SK-N-SH (cell line): ENCODE measurements around the gene NPC2. TPM values are rescaled to one million over a fixed set of nuclear protein-coding genes. Genes with fewer than 3 reads are reported as not detected.

ENCODE experiments used
- CTCF ChIA-PET: fragments of 300-600, 350-600 bp; formaldehyde crosslinking; extraction: SDS; loops from one replicate; lab custom pipeline; 2021; lab: Yijun Ruan, JAX
- POLR2A ChIA-PET: fragments of 350-600 bp; sonication (Branson Sonifier 250); formaldehyde crosslinking; extraction: SDS; loops from one replicate; lab custom pipeline; 2020; ENCODE audit warnings: antibody characterized with exemption, inconsistent platforms; lab: Yijun Ruan, JAX
- DNase-seq: peaks from one replicate; pipeline ENCODE4 v3.0.0; 2012
- H2AFZ ChIP-seq: fragments of 200-600 bp; sonication (generic); 2 replicates; pipeline ENCODE4 v1.8.1; 2016; ENCODE audit warnings: antibody characterized with exemption, mild to moderate bottlenecking, low read depth
- H3F3A ChIP-seq: fragments of 200-600 bp; sonication (generic); replicated peaks from 2 replicates; pipeline ENCODE3; 2016; ENCODE audit warnings: antibody characterized with exemption, mild to moderate bottlenecking; ENCODE audit not compliant: insufficient read depth
- H3K27ac ChIP-seq, 2 experiments: fragments of 200-500 bp in 1 of 2; fragments of 200-600 bp in 1 of 2; sonication (Bioruptor generic) in 1 of 2; sonication (generic), shearing (Covaris generic) in 1 of 2; 2 replicates each; pipeline versions ENCODE4 v1.5.1 to v1.6.1; 2014 to 2016; ENCODE audit warnings: low read depth in 2 of 2, inconsistent platforms in 1 of 2, low read length in 1 of 2, mild to moderate bottlenecking in 1 of 2, mixed read lengths in 1 of 2
- H3K27me3 ChIP-seq: fragments of 200-600 bp; sonication (generic), shearing (Covaris generic); 2 replicates; pipeline ENCODE4 v1.6.1; 2016; ENCODE audit warnings: mixed run types; ENCODE audit not compliant: insufficient read depth
- H3K36me3 ChIP-seq, 2 experiments: fragments of 200-500 bp in 1 of 2; fragments of 200-600 bp in 1 of 2; sonication (Bioruptor generic) in 1 of 2; sonication (generic) in 1 of 2; replicated peaks in 1 of 2; 2 replicates each; pipeline versions ENCODE3 to v1.5.1; 2014 to 2016; ENCODE audit warnings: low read length in 1 of 2, mild to moderate bottlenecking in 1 of 2; ENCODE audit not compliant: insufficient read depth in 2 of 2, control insufficient read depth in 1 of 2
- H3K4me1 ChIP-seq, 2 experiments: fragments of 200-500 bp in 1 of 2; fragments of 200-600 bp in 1 of 2; sonication (Bioruptor generic) in 1 of 2; sonication (generic), shearing (Covaris generic) in 1 of 2; 2 replicates each; pipeline versions ENCODE4 v1.5.1 to v1.6.1; 2014 to 2016; ENCODE audit warnings: low read depth in 1 of 2, low read length in 1 of 2, mixed run types in 1 of 2; ENCODE audit not compliant: insufficient read depth in 2 of 2, control insufficient read depth in 1 of 2
- H3K4me2 ChIP-seq: fragments of 200-600 bp; sonication (generic), shearing (Covaris generic); 2 replicates; pipeline ENCODE4 v1.6.1; 2017; ENCODE audit warnings: mixed run types
- H3K4me3 ChIP-seq, 2 experiments: fragments of 200-500 bp in 1 of 2; fragments of 200-600 bp in 1 of 2; sonication (Bioruptor generic) in 1 of 2; sonication (generic), shearing (Covaris generic) in 1 of 2; 2 replicates each; pipeline versions ENCODE4 v1.5.1 to v1.8.1; 2014 to 2016; ENCODE audit warnings: low read depth in 2 of 2, inconsistent platforms in 1 of 2, low read length in 1 of 2, mild to moderate bottlenecking in 1 of 2, mixed read lengths in 1 of 2, moderate library complexity in 1 of 2
- H3K79me2 ChIP-seq: fragments of 200-600 bp; sonication (generic); 2 replicates; pipeline ENCODE4 v1.8.1; 2017; ENCODE audit warnings: mild to moderate bottlenecking; ENCODE audit not compliant: insufficient read depth
- H3K9ac ChIP-seq: fragments of 200-600 bp; sonication (generic); 2 replicates; pipeline ENCODE4 v1.6.1; 2017; ENCODE audit warnings: mixed run types
- H3K9me2 ChIP-seq: fragments of 200-600 bp; sonication (generic); 2 replicates; pipeline ENCODE4 v1.6.1; 2017; ENCODE audit warnings: mixed run types
- H3K9me3 ChIP-seq: fragments of 200-600 bp; sonication (generic); 2 replicates; pipeline ENCODE4 v1.6.1; 2017; ENCODE audit warnings: mixed run types, mild to moderate bottlenecking, moderate library complexity
- H4K20me1 ChIP-seq: fragments of 200-600 bp; sonication (generic); 2 replicates; pipeline ENCODE4 v1.6.1; 2017; ENCODE audit warnings: mild to moderate bottlenecking, mixed run types; ENCODE audit not compliant: insufficient read depth
- ELF1 ChIP-seq: IDR thresholded peaks from 2 replicates; pipeline ENCODE4 v1.4.0; 2012
- EP300 ChIP-seq, 2 experiments: IDR thresholded peaks; 2 replicates each; pipeline versions ENCODE4 v1.4.0 to v1.6.1; 2012; ENCODE audit warnings: borderline replicate concordance in 1 of 2, low read depth in 1 of 2, low read length in 1 of 2
- EZH2phosphoT487 ChIP-seq: fragments of 200-600 bp; sonication (generic); IDR thresholded peaks from 2 replicates; pipeline ENCODE4 v1.6.1; 2017; ENCODE audit warnings: low read depth, mixed run types, mild to moderate bottlenecking, antibody characterized with exemption, moderate library complexity, borderline replicate concordance
- FOXJ3 ChIP-seq: sonication (generic); formaldehyde crosslinking; IDR thresholded peaks from 2 replicates; pipeline ENCODE4 v1.5.1; 2020; ENCODE audit warnings: mild to moderate bottlenecking, missing genetic modification reagents
- MAX ChIP-seq: IDR thresholded peaks from 2 replicates; pipeline ENCODE4 v1.4.0; 2012; ENCODE audit warnings: low read depth
- MXI1 ChIP-seq: IDR thresholded peaks from 2 replicates; pipeline ENCODE4 v1.6.1; 2012; ENCODE audit warnings: mild to moderate bottlenecking, low read depth, low read length, improper control_type of control experiment
- PBX3 ChIP-seq: IDR thresholded peaks from 2 replicates; pipeline ENCODE4; 2012
- RCOR1 ChIP-seq: fragments of 150-350 bp; IDR thresholded peaks from 2 replicates; pipeline ENCODE4 v1.6.1; 2017; ENCODE audit warnings: antibody characterized with exemption, low read length
- REST ChIP-seq: IDR thresholded peaks from 2 replicates; pipeline ENCODE4 v1.6.1; 2012; ENCODE audit warnings: mild to moderate bottlenecking, low read depth, low read length, moderate library complexity
- RFX5 ChIP-seq: IDR thresholded peaks from 2 replicates; pipeline ENCODE4 v1.6.1; 2012; ENCODE audit warnings: mild to moderate bottlenecking, improper control_type of control experiment, low read length
- SIN3A ChIP-seq: IDR thresholded peaks from 2 replicates; pipeline ENCODE4 v1.6.1; 2012; ENCODE audit warnings: low read depth, mild to moderate bottlenecking, low read length, moderate library complexity, borderline replicate concordance
- SMC3 ChIP-seq: IDR thresholded peaks from 2 replicates; pipeline ENCODE4 v1.6.1; 2012; ENCODE audit warnings: low read depth, low read length, improper control_type of control experiment
- TAF1 ChIP-seq: IDR thresholded peaks from 2 replicates; pipeline ENCODE4 v1.6.1; 2012; ENCODE audit warnings: low read depth, mild to moderate bottlenecking, low read length, moderate library complexity, borderline replicate concordance
- ZBTB33 ChIP-seq: IDR thresholded peaks from 2 replicates; pipeline ENCODE4 v1.4.0; 2012; ENCODE audit warnings: low read depth, borderline replicate concordance
- WGBS: methylation state at CpG from one replicate; pipeline ENCODE4 v1.1.6; 2017; ENCODE audit warnings: low lambda C conversion rate; 5-methylcytosine and 5-hydroxymethylcytosine counted together
- polyA plus RNA-seq, 3 experiments: library from polyadenylated mRNA; depleted of rRNA; stranded (reverse); fragments of >200 nt; gene quantifications; 2 replicates each; pipeline ENCODE4 v1.2.3, GENCODE V29; 2012

NPC2 gene
- polyA plus RNA-seq, 1 of the 3 experiments (the other 2 are of a cell fraction), result 522 TPM

- TF ChIP-seq ELF1 (no peak), RCOR1 (no peak), REST (peak; percentile 93)
- TF ChIP-seq, all 33 proteins: peak for 1
Observed at GRCh38 chr14:74437496-74438053, 55.5 kb downstream of the NPC2 start.

GRCh38 chr14:74434294-74434693 is 58.8 kb downstream of the NPC2 start:
- Histone ChIP-seq H3K79me2 (no peaks in the 10 kb centered on the region), H3K4me1 (no peaks in the 10 kb centered on the region), H3K36me3 (no peaks in the 10 kb centered on the region), H3K4me2 (no peak overlapping the region), H3K27me3 (peaks cover 36% of the 10 kb centered on the region; the same call in 1 of the 2 replicates), H3K27ac (no peak overlapping the region), H3F3A (no peaks in the 10 kb centered on the region), H3K4me3 (no peak overlapping the region), H4K20me1 (no peaks in the 10 kb centered on the region), H3K9me3 (no peaks in the 10 kb centered on the region), H2AFZ (no peak overlapping the region), H3K9me2 (no peaks in the 10 kb centered on the region), H3K9ac (no peak overlapping the region)
- no peak for DNase-seq
- WGBS, result 20% methylated on average over 2 of the region's 2 CpGs
- ChIA-PET POLR2A (no interaction called here), CTCF (interaction anchor here (1.0 to 1.5 kb wide), 2 partner anchors 26 to 45 kb away, joined by 3 to 6 read pairs; no protein-coding TSS in a partner anchor)
- TF ChIP-seq MXI1 (no peak), FOXJ3 (CRISPR knock-in tag) (no peak), MAX (no peak), SMC3 (no peak), REST (no peak), EZH2phosphoT487 (no peak), RCOR1 (no peak), ZBTB33 (no peak), PBX3 (no peak), TAF1 (no peak), RFX5 (no peak), EP300 (IDR thresholded peaks at IDR 0.05; ENCODE audit: borderline replicate concordance in 1 of 2, low read depth in 1 of 2, low read length in 1 of 2) (no peak), ELF1 (no peak), SIN3A (no peak)

More at GRCh38 chr14:74437496-74438053, 55.5 kb downstream of the NPC2 start:
- Histone ChIP-seq H2AFZ (no peak overlapping the region), H3K36me3 (no peaks in the 10 kb centered on the region), H3K4me1 (no peaks in the 10 kb centered on the region), H3K4me2 (no peak overlapping the region), H3K9me2 (no peaks in the 10 kb centered on the region), H3K4me3 (no peak overlapping the region), H3K27ac (no peak overlapping the region), H3K9ac (no peak overlapping the region), H3K9me3 (no peaks in the 10 kb centered on the region), H3K27me3 (peaks cover 34% of the 10 kb centered on the region), H4K20me1 (no peaks in the 10 kb centered on the region), H3K79me2 (no peaks in the 10 kb centered on the region), H3F3A (no peaks in the 10 kb centered on the region)
- POLR2A ChIA-PET, result no interaction called here
- no peak for DNase-seq
- CTCF ChIA-PET, result interaction anchor here (1.3 kb wide), 1 partner anchor 11 kb away, joined by 5 read pairs; the partner anchor contains the start of gene SYNDIG1L
- 45% methylated on average over 3 of the region's 3 CpGs for WGBS
